HG03439 (cell line): ENCODE measurements around the gene HBB.
A peak's percentile ranks its signal among the peaks of the same experiment; 100 is the strongest.

Experiments
- ATAC-seq: cut with Tn5 transposase; IDR thresholded peaks from one replicate; pipeline ENCODE4 v1.9.1; 2021; ENCODE audit warnings: mild to moderate bottlenecking, moderate library complexity; ENCODE audit not compliant: unreplicated experiment

Gene HBB

GRCh38 chr11:5247472-5248192 lies 20.8 kb upstream of the HBB start:
- ATAC-seq = no peak

GRCh38 chr11:5246772-5247471 lies 20.1 kb upstream of the HBB start:
- ATAC-seq = no peak

GRCh38 chr11:5245155-5245554 lies 18.3 kb upstream of the HBB start:
- ATAC-seq = no peak

GRCh38 chr11:5243816-5244180 lies 16.9 kb upstream of the HBB start:
- no peak for ATAC-seq

- ATAC-seq = no peak
Observed at GRCh38 chr11:5242933-5243815, 16.3 kb upstream of the HBB start.

GRCh38 chr11:5242208-5242607 lies 15.3 kb upstream of the HBB start:
- ATAC-seq = no peak

GRCh38 chr11:5241458-5241857 lies 14.6 kb upstream of the HBB start:
- ATAC-seq = no peak

- no peak for ATAC-seq
Observed at GRCh38 chr11:5240458-5240857, 13.6 kb upstream of the HBB start.

GRCh38 chr11:5240056-5240455 lies 13.2 kb upstream of the HBB start:
- ATAC-seq = no peak

- no peak for ATAC-seq
Observed at GRCh38 chr11:5239046-5239445, 12.2 kb upstream of the HBB start.

- no peak for ATAC-seq
Observed at GRCh38 chr11:5238486-5238885, 11.6 kb upstream of the HBB start.

- ATAC-seq = no peak
Observed at GRCh38 chr11:5237420-5237819, 10.5 kb upstream of the HBB start.

- no peak for ATAC-seq
Observed at GRCh38 chr11:5235364-5236095, 8.7 kb upstream of the HBB start.

GRCh38 chr11:5234381-5234834 lies 7.5 kb upstream of the HBB start, which contains the start of gene HBD:
TSS of gene HBD (minus strand) at chr11:5234483. CDS start at chr11:5234433, 50 bp downstream.
- ATAC-seq = peak; percentile 72

- no peak for ATAC-seq
Observed at GRCh38 chr11:5233307-5233706, 6.4 kb upstream of the HBB start.

GRCh38 chr11:5232821-5233220 lies 6.0 kb upstream of the HBB start:
- ATAC-seq = no peak

- ATAC-seq = no peak
Observed at GRCh38 chr11:5232176-5232575, 5.3 kb upstream of the HBB start.

- ATAC-seq = no peak
Observed at GRCh38 chr11:5231111-5231510, 4.2 kb upstream of the HBB start.

- ATAC-seq = no peak
Observed at GRCh38 chr11:5230266-5230665, 3.4 kb upstream of the HBB start.

GRCh38 chr11:5229796-5230195 lies 2.9 kb upstream of the HBB start:
- ATAC-seq = no peak

GRCh38 chr11:5229356-5229755 lies 2.5 kb upstream of the HBB start:
- no peak for ATAC-seq
